Mesenchymal stem cell (in vitro differentiated cells and primary cell): ENCODE measurements around the gene CSPG4.
"Not testable (repeated sequence)": the region's sequence is repeated elsewhere in the genome, so short reads cannot be mapped to it uniquely, and the experiment has no call there.

ENCODE experiments used
- DNase-seq: peaks from one replicate; pipeline ENCODE4 v3.0.0-alpha.2; 2013
- H2AFZ ChIP-seq: one replicate; pipeline ENCODE4 v1.6.1; 2013; ENCODE audit warnings: low read depth, mild to moderate bottlenecking, control low read depth, inconsistent platforms, low read length, moderate library complexity
- H2AK5ac ChIP-seq: 2 replicates; pipeline ENCODE4 v1.6.1; 2013; ENCODE audit warnings: low read length, moderate library complexity, mild to moderate bottlenecking, inconsistent platforms; ENCODE audit not compliant: severe bottlenecking
- H2BK120ac ChIP-seq: one replicate; pipeline ENCODE4 v1.6.1; 2013; ENCODE audit warnings: low read depth, mild to moderate bottlenecking, inconsistent platforms, low read length, moderate library complexity
- H2BK12ac ChIP-seq, 2 experiments: one replicate each; pipeline ENCODE4 v1.6.1; 2013; ENCODE audit warnings: inconsistent platforms in 2 of 2, low read length in 2 of 2, mild to moderate bottlenecking in 2 of 2, moderate library complexity in 2 of 2, control low read depth in 1 of 2
- H2BK15ac ChIP-seq: one replicate; pipeline ENCODE4 v1.6.1; 2013; ENCODE audit warnings: mild to moderate bottlenecking, low read depth, inconsistent platforms; ENCODE audit not compliant: poor library complexity, severe bottlenecking
- H2BK5ac ChIP-seq: 2 replicates; pipeline ENCODE4 v1.6.1; 2013; ENCODE audit warnings: low read depth, mild to moderate bottlenecking, low read length, control low read depth, inconsistent platforms; ENCODE audit not compliant: poor library complexity, severe bottlenecking
- H3K14ac ChIP-seq, 2 experiments: one replicate each; pipeline ENCODE4 v1.6.1; 2013; ENCODE audit warnings: inconsistent platforms in 2 of 2, low read length in 2 of 2, control low read depth in 1 of 2, mild to moderate bottlenecking in 1 of 2, moderate library complexity in 1 of 2
- H3K18ac ChIP-seq, 2 experiments: one replicate each; pipeline ENCODE4 v1.6.1; 2013; ENCODE audit warnings: inconsistent platforms in 2 of 2, low read length in 2 of 2, control low read depth in 1 of 2, low read depth in 1 of 2, mild to moderate bottlenecking in 1 of 2
- H3K23ac ChIP-seq, 2 experiments: one replicate each; pipeline ENCODE4 v1.6.1; 2013; ENCODE audit warnings: inconsistent platforms in 2 of 2, low read length in 2 of 2, mild to moderate bottlenecking in 2 of 2, moderate library complexity in 2 of 2, control low read depth in 1 of 2
- H3K27ac ChIP-seq: 2 replicates; pipeline ENCODE4 v1.5.1; 2013; ENCODE audit warnings: mild to moderate bottlenecking, moderate library complexity, low read length, control low read depth, inconsistent platforms; ENCODE audit not compliant: poor library complexity, severe bottlenecking
- H3K27me3 ChIP-seq, 2 experiments: 2 replicates each; pipeline versions ENCODE4 v1.6.1 to v1.7.0; 2013; ENCODE audit warnings: low read length in 2 of 2, mild to moderate bottlenecking in 2 of 2, moderate library complexity in 2 of 2, control low read depth in 1 of 2, inconsistent platforms in 1 of 2; ENCODE audit not compliant: control insufficient read depth in 1 of 2, insufficient read depth in 1 of 2
- H3K36me3 ChIP-seq, 2 experiments: 2 replicates each; pipeline versions ENCODE4 v1.6.1 to v1.7.0; 2013; ENCODE audit warnings: low read length in 2 of 2, control low read depth in 1 of 2, inconsistent platforms in 1 of 2, low read depth in 1 of 2, mild to moderate bottlenecking in 1 of 2; ENCODE audit not compliant: insufficient read depth in 2 of 2, control insufficient read depth in 1 of 2
- H3K4ac ChIP-seq, 2 experiments: one replicate each; pipeline ENCODE4 v1.6.1; 2013; ENCODE audit warnings: inconsistent platforms in 2 of 2, low read length in 2 of 2, mild to moderate bottlenecking in 2 of 2, moderate library complexity in 2 of 2, control low read depth in 1 of 2, low read depth in 1 of 2
- H3K4me1 ChIP-seq: 2 replicates; pipeline ENCODE4 v1.6.1; 2013; ENCODE audit warnings: low read depth, low read length, control low read depth; ENCODE audit not compliant: control insufficient read depth, insufficient read depth
- H3K4me2 ChIP-seq: 2 replicates; pipeline ENCODE4 v1.6.1; 2013; ENCODE audit warnings: low read length, mild to moderate bottlenecking, inconsistent platforms; ENCODE audit not compliant: poor library complexity, severe bottlenecking
- H3K4me3 ChIP-seq, 2 experiments: 2 replicates each; pipeline versions ENCODE4 v1.5.1 to v1.7.0; 2013; ENCODE audit warnings: low read length in 2 of 2, mild to moderate bottlenecking in 2 of 2, control low read depth in 1 of 2, low read depth in 1 of 2; ENCODE audit not compliant: insufficient read depth in 1 of 2
- H3K79me1 ChIP-seq: replicated peaks from 2 replicates; pipeline ENCODE4 v1.6.1; 2013; ENCODE audit warnings: mild to moderate bottlenecking, control low read depth, low read length, inconsistent platforms; ENCODE audit not compliant: poor library complexity, severe bottlenecking
- H3K9ac ChIP-seq: 2 replicates; pipeline ENCODE4 v1.7.0; 2013; ENCODE audit warnings: mild to moderate bottlenecking, low read length, moderate library complexity
- H3K9me3 ChIP-seq: 2 replicates; pipeline ENCODE4 v1.7.0; 2013; ENCODE audit warnings: mild to moderate bottlenecking, low read length; ENCODE audit not compliant: control insufficient read depth
- H4K8ac ChIP-seq: one replicate; pipeline ENCODE4 v1.6.1; 2013; ENCODE audit warnings: inconsistent platforms, mild to moderate bottlenecking, low read length, moderate library complexity
- H4K91ac ChIP-seq: one replicate; pipeline ENCODE4 v1.6.1; 2013; ENCODE audit warnings: mild to moderate bottlenecking, low read length, inconsistent platforms
- WGBS: methylation state at CpG from one replicate; pipeline ENCODE4 v1.1.7; 2013; ENCODE audit warnings: mixed read lengths; 5-methylcytosine and 5-hydroxymethylcytosine counted together

The CSPG4 gene

GRCh38 chr15:75689429-75689828 lies 23.2 kb downstream of the CSPG4 start:
- not testable (repeated sequence) for H4K8ac ChIP-seq, H2BK120ac ChIP-seq, H3K9me3 ChIP-seq, DNase-seq, H2AFZ ChIP-seq, H3K4ac ChIP-seq, H3K4me2 ChIP-seq, H3K27ac ChIP-seq, H4K91ac ChIP-seq, H3K79me1 ChIP-seq, H3K18ac ChIP-seq, H3K9ac ChIP-seq, H3K27me3 ChIP-seq, H3K4me3 ChIP-seq, H3K23ac ChIP-seq, H2BK5ac ChIP-seq, H3K14ac ChIP-seq, H2BK12ac ChIP-seq, H2BK15ac ChIP-seq, H2AK5ac ChIP-seq
- Histone ChIP-seq H3K4me1 (peaks cover 13% of the 10 kb centered on the region), H3K36me3 (peaks cover 32 to 47% of the 10 kb centered on the region in 2 experiments)
- 95% methylated on average over 20 of the region's 20 CpGs for WGBS

GRCh38 chr15:75688831-75689230 lies 23.8 kb downstream of the CSPG4 start:
- Histone ChIP-seq H3K27ac (no peak overlapping the region), H3K36me3 (peaks cover 33 to 51% of the 10 kb centered on the region in 2 experiments), H3K27me3 (no peaks in the 10 kb centered on the region), H4K8ac (no peak overlapping the region), H3K4me1 (peaks cover 8% of the 10 kb centered on the region), H3K9me3 (no peaks in the 10 kb centered on the region), H3K4me2 (no peak overlapping the region), H2BK12ac (no peak overlapping the region), H3K4me3 (no peak overlapping the region), H2BK15ac (no peak overlapping the region), H3K79me1 (no peaks in the 10 kb centered on the region), H3K23ac (no peak overlapping the region), H3K14ac (no peak overlapping the region), H2AFZ (no peak overlapping the region), H4K91ac (no peak overlapping the region), H2BK5ac (no peak overlapping the region), H3K4ac (no peak overlapping the region), H2AK5ac (no peak overlapping the region), H3K9ac (no peak overlapping the region), H3K18ac (no peak overlapping the region), H2BK120ac (no peak overlapping the region)
- DNase-seq, result no peak
- WGBS, result 97% methylated on average over 26 of the region's 26 CpGs

- H3K18ac ChIP-seq, result no peak overlapping the region
- no peak overlapping the region for H2BK5ac ChIP-seq
- H3K9ac ChIP-seq, result no peak overlapping the region
- WGBS, result 97% methylated on average over 7 of the region's 7 CpGs
- H3K4me1 ChIP-seq, result peaks cover 7% of the 10 kb centered on the region
- H2AFZ ChIP-seq, result no peak overlapping the region
- H4K8ac ChIP-seq, result no peak overlapping the region
- H4K91ac ChIP-seq, result no peak overlapping the region
- no peaks in the 10 kb centered on the region for H3K9me3 ChIP-seq
- peaks cover 33 to 51% of the 10 kb centered on the region in 2 experiments for H3K36me3 ChIP-seq
- DNase-seq, result no peak
- no peak overlapping the region for H2BK12ac ChIP-seq
- H3K4ac ChIP-seq, result no peak overlapping the region
- H2BK15ac ChIP-seq, result no peak overlapping the region
- no peak overlapping the region for H3K4me2 ChIP-seq
- H2BK120ac ChIP-seq, result no peak overlapping the region
- no peaks in the 10 kb centered on the region for H3K27me3 ChIP-seq
- H3K23ac ChIP-seq, result no peak overlapping the region
- no peak overlapping the region for H3K4me3 ChIP-seq
- H3K27ac ChIP-seq, result no peak overlapping the region
- H3K14ac ChIP-seq, result no peak overlapping the region
- no peaks in the 10 kb centered on the region for H3K79me1 ChIP-seq
- H2AK5ac ChIP-seq, result no peak overlapping the region
Measured at GRCh38 chr15:75688278-75688557, 24.4 kb downstream of the CSPG4 start.

- Histone ChIP-seq H3K23ac (no peak overlapping the region), H3K79me1 (no peaks in the 10 kb centered on the region), H4K91ac (no peak overlapping the region), H2BK5ac (no peak overlapping the region), H3K27ac (no peak overlapping the region), H2BK12ac (no peak overlapping the region), H3K9me3 (no peaks in the 10 kb centered on the region), H3K36me3 (peaks cover 33 to 52% of the 10 kb centered on the region in 2 experiments), H3K4ac (no peak overlapping the region), H3K4me2 (no peak overlapping the region), H4K8ac (no peak overlapping the region), H3K14ac (no peak overlapping the region), H2AFZ (no peak overlapping the region), H3K4me3 (no peak overlapping the region), H3K27me3 (no peaks in the 10 kb centered on the region), H3K4me1 (peaks cover 7% of the 10 kb centered on the region), H3K9ac (no peak overlapping the region), H3K18ac (no peak overlapping the region), H2AK5ac (no peak overlapping the region), H2BK120ac (no peak overlapping the region), H2BK15ac (no peak overlapping the region)
- WGBS, result 97% methylated on average over 44 of the region's 44 CpGs
- DNase-seq, result no peak
Measured at GRCh38 chr15:75687486-75688277, 25.0 kb downstream of the CSPG4 start.
